ENCODE measurements around the gene STXBP1. TPM values are rescaled to one million over a fixed set of nuclear protein-coding genes. Genes with fewer than 3 reads are reported as not detected.

The STXBP1 gene
- total RNA-seq, 1 donor from 2014 or later: 10.6 TPM

- no peak for DNase-seq (ENCODE audit: low read depth)
These were observed 119.9 kb downstream of the STXBP1 start for GRCh38 chr9:127731938-127732337.

- no peak for DNase-seq (ENCODE audit: low read depth)
These were observed 120.4 kb downstream of the STXBP1 start for GRCh38 chr9:127732444-127732843.

- no peak for DNase-seq (ENCODE audit: low read depth)
These were observed 121.5 kb downstream of the STXBP1 start for GRCh38 chr9:127733614-127734013.

GRCh38 chr9:127734247-127734746, 122.2 kb downstream of the STXBP1 start:
- DNase-seq (ENCODE audit: low read depth): no peak

- peak; percentile 97 for DNase-seq (ENCODE audit: low read depth)
These were observed 122.9 kb downstream of the STXBP1 start, which contains the start of gene TOR2A for GRCh38 chr9:127734747-127735529. Gene TOR2A, minus strand, starts transcription at chr9:127735294. Its CDS starts 24 bp downstream, at chr9:127735270.

GRCh38 chr9:127735530-127736185, 123.6 kb downstream of the STXBP1 start:
- no peak for DNase-seq (ENCODE audit: low read depth)

GRCh38 chr9:127738666-127739065, 126.6 kb downstream of the STXBP1 start:
- DNase-seq (ENCODE audit: low read depth): no peak

- DNase-seq (ENCODE audit: low read depth): no peak
These were observed 127.7 kb downstream of the STXBP1 start for GRCh38 chr9:127739614-127740330.

- no peak for DNase-seq (ENCODE audit: low read depth)
These were observed 129.9 kb downstream of the STXBP1 start for GRCh38 chr9:127741831-127742434.

Other genes with a start within 250 kb of the STXBP1 start
- 18.5 and 18.8 TPM in 2 replicates for gene SLC2A8, start 215.1 kb upstream of the STXBP1 start, total RNA-seq
- 9.0 and 10.3 TPM in 2 replicates for gene ZNF79, start 187.9 kb upstream of the STXBP1 start, total RNA-seq
- gene RPL12, start 160.9 kb upstream of the STXBP1 start, total RNA-seq: 1,595 and 2,040 TPM in 2 replicates
- 17.1 and 19.6 TPM in 2 replicates for gene LRSAM1, start 160.8 kb upstream of the STXBP1 start, total RNA-seq
- gene CFAP157, start 94.7 kb downstream of the STXBP1 start, total RNA-seq: 0.13 and 0.21 TPM in 2 replicates
- gene PTRH1, start 103.4 kb downstream of the STXBP1 start, total RNA-seq: 35.6 and 57.0 TPM in 2 replicates
- gene TTC16, start 103.8 kb downstream of the STXBP1 start, total RNA-seq: 0.05 TPM in 1 of 2 replicates, not detected in the other
- gene TOR2A, start 123.0 kb downstream of the STXBP1 start, total RNA-seq: 7.4 and 11.0 TPM in 2 replicates
- 0.16 and 0.36 TPM in 2 replicates for gene SH2D3C, start 166.4 kb downstream of the STXBP1 start, total RNA-seq
- gene CDK9, start 173.8 kb downstream of the STXBP1 start, total RNA-seq: 71.1 and 84.0 TPM in 2 replicates
- gene FPGS, start 190.6 kb downstream of the STXBP1 start, total RNA-seq: 141 and 200 TPM in 2 replicates
- 10.5 and 12.5 TPM in 2 replicates for gene ENG, start 242.4 kb downstream of the STXBP1 start, total RNA-seq

All from myocyte (in vitro differentiated cells).